Cerebellar nuclear complex (tissue), 1 donor: ENCODE data around the gene ARHGEF6.

Experiments
- DNase-seq, 2 experiments: peaks; one replicate each; lab custom pipeline; 2025; lab: John Stamatoyannopoulos, UW

ARHGEF6 gene

DNA sequence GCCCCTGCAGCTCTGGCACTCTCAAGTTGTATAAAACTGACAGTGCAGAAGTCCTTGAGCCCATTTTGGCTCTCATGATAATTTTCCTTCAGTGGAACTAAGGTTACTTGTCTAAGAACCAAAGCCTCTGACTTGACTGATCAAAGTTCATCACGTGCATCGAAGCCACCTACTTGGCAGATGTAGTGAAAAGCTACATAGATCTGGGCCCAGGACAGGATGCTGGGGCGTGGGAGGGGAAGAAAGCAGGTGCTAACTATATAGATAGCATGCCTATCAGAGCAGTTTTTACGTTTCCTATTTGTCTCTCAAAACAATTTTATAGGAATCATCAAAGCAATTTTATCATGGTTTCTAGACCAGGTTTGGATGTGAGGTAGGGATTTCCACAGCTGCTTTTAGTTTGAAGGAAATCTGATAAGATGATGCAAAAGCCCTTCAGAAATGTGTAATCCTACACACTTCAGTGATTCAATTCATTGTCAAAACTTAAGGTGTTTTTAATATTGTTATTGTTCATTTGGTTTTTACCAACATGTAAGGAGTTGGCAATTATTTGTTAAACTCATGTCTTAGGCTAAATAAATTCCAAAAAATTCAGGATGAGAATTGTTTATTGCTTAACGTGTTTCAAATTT, 134.0 kb downstream of the ARHGEF6 start:
- no peak for DNase-seq

GRCh38 chrX:136643243-136643642, 137.5 kb downstream of the ARHGEF6 start:
- no peak for DNase-seq

DNA sequence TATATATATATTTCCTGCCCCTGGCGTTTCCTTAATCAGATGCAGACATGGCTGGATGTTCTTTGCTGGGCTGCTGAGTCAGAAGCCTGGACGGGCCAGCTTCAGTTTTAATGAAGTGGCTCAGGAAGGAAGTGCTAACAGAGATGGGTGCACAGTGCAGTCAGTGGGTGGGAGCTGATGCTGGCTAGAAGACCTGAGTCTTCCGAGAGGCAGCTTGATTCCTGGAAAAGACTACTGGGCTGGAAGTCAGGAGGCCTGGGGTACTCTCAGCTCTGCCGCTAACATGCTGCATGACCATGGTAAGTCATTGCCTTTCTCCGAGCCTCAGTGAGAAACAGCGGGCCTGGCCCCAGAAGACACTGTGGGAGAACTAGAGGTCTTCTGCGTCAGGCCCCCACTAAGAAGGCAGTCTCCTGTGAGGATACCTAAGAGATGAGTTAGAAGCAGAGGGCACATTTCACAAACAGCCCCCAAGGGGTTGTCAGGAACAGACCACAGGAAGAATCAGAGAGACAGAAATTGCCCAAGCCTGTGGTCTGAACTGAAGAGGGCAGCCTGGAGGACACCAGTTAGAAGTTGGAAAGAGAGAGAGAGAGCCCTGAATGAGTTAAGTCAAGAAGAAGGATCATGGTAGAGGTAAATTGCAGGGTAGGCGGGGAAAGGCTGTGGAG, 141.1 kb downstream of the ARHGEF6 start:
- DNase-seq, result no peak

DNA sequence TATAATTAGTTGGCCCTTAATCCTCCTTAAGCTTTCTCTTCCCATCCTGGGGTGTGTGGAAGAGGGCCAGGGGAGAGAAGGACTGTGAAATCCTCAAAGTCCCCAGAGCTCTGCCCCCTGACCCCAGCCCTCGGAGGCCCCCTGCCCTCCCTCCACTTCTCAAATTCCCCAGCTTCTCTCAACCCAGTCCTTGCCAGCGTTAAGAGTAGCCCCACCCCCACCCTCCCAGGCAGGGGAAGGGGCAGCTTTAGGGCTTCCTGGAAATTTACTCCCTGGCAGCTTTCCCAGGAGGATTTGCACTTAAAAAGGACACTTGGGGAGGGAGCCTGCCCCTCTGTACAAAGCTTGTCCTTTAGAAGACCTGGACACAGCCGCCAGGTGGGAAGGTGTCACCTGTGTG, 144.6 kb downstream of the ARHGEF6 start:
- DNase-seq, result no peak

DNA sequence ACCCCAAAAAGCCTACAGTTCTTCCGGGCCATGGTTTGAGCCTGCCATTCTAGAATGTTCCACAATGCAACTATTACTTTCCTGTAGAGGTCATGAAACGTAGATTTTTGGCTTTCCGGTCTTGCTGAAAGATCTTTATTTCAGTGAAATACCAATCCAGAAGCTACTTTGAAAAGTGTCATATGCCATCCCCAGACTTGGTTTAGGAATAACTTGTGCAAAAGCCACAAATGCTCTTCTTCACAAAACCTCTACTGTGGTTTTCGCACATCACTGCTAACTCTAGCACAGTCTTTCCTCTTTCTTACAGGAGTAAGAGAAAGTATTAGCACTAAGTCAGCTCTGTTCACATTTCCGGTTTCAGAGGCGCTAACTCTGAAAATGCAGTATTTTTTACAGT, 145.5 kb downstream of the ARHGEF6 start:
- DNase-seq, result no peak

DNA sequence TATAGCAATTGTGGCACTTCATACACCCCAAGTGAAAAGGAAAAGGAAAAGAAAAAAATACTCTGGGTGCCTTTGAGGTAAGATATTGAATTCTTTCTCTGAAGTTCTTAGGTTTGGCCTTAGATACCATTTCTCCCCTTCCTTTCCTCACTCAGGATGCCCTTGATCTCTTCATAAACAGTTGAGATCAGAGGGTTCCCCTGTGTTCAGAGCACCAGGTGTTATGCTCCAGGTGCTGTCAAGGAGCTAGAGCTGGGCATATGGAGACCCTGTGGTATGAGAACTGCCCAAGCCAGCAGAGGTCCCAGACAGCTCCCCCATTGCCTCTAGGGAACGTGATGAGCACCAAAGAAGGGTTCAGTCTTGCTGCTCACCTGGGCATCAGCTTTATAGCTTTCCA, 149.9 kb downstream of the ARHGEF6 start:
- no peak for DNase-seq

DNA sequence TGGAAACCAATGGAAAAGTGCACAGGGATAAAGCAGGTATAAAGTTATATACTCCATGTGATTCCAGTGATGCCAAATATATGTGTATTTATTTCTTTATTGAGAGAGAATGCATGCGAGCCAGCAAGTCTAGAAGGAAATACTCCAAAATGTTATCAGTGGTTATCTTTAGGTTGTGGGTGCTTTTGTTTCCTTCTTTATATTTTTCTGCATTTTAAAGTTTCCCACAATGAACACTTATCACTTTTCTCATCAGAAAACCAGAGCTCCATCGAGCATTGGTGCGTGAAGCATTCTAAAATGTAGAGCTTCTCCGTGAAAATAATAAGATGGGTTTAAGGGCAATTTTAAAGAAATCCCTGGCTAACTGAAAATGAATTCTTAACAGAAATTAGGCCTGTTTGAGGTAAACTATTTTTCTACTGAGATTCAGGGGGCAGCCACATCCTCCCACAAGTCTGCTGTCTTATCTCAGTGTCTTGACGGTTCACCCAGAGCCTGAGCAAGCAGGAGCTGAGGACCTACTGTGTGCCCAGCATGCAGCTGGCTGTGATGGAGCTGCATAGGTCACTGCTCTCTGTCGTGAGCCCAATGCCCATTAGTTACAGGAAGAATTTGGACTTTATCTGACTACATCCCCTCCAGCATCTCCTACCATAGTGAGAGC, 151.5 kb downstream of the ARHGEF6 start:
- no peak for DNase-seq

GRCh38 chrX:136627409-136627808, 153.3 kb downstream of the ARHGEF6 start:
- no peak for DNase-seq

- DNase-seq, result no peak
These were observed 153.8 kb downstream of the ARHGEF6 start for GRCh38 chrX:136626891-136627290.

DNA sequence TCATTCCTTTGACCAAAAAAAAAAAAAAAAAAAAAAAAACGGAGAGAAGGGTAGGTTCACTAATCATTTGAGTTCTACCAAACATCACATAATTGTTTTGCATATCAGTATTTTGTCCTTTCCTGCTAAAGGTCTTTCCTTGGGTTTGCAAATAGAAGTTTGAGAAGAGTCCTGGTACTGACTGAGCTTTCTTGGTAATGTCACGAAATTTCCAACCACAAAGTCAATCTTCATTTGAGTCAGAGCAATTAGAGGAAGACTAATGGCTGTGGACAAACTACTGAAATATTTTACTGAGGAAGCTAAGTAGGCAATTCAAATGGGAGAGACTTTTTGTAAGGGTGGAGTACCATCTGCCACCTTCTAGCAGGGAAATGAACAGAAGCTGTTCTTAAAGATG, 154.5 kb downstream of the ARHGEF6 start:
- no peak for DNase-seq

DNA sequence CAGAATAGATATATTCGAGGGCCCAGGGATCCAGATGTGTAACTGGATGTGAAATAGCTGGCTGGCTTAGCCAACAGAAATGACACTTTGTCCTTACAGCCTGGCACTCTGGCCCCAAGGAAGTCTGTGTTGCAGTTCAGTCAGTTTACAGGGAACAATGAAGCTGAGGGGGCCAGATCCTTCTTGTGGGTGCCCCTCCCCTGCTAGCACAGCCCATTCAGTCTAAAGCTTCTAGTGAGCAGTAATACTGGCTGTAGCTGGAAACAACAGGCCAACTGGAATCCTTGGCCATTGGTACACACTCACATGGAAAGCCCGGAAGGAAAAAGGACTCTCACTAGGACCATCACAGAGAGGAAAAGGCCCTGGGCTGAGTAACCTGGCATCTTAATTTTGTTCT, 155.5 kb downstream of the ARHGEF6 start:
- DNase-seq, result no peak

GRCh38 chrX:136623396-136623795, 157.3 kb downstream of the ARHGEF6 start:
- DNase-seq, result no peak

DNA sequence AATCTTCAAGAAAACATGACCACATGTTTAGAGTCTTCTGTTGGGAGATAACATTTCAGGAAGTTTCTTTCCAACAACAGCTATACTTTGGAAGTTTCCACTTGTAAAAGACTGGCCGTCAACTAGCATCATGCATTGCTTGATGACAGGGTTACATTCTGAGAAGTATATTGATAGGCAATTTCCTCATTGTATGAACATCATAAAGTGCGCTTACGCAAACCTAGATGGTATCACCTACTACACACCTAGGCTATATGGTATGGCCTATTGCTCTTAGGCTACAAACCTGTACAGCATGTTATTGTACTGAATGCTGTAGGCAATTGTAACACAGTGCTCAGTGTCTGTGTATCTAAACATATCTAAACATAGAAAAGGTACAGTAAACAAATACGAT, 158.2 kb downstream of the ARHGEF6 start:
- no peak for DNase-seq

DNA sequence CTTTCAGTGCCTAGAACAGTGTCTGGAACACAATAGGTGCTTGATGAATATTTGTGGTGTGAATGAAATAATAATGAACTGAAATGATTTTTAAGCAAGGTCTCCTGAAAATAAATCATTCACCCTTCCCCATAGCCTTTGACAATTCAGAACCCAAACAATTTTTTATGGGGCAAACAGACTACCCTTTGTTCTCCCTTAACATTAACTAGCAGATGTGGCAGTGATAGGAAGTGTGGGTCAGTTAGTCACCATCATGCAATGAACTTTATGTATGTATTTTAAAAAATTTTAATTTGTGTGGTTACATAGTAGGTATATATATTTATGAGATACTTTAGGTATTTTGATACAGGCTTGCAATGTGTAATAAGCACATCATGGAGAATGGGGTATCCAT, 160.0 kb downstream of the ARHGEF6 start:
- no peak for DNase-seq

DNA sequence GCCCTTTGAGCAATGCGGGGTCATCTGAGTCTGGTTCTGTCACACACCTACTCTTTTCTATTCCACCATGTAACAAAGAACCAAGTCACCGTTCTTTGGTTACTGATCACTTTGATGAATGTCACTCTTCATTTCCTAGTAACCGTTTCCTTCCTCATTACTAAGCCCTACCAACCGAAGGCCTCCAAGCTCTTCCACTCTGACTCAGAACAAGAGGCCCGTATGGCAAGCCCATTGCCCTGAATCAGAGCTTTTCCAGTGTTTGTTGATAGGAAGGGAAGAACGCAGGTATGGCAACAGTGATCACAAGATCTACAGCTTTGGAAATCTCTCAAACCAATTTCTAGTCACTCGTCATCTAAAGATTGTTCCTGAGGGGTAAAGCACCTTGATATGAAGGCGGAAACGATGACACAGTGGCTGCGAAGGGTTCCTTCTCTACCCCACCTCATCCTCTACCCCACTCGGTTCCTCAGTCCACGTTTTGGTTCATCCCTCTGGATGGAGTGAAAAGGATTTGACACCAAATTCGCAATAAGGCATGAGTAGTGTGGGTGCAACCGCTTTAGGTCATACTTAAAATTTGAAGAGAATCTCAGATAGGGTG, 160.7 kb downstream of the ARHGEF6 start:
- DNase-seq, result no peak

DNA sequence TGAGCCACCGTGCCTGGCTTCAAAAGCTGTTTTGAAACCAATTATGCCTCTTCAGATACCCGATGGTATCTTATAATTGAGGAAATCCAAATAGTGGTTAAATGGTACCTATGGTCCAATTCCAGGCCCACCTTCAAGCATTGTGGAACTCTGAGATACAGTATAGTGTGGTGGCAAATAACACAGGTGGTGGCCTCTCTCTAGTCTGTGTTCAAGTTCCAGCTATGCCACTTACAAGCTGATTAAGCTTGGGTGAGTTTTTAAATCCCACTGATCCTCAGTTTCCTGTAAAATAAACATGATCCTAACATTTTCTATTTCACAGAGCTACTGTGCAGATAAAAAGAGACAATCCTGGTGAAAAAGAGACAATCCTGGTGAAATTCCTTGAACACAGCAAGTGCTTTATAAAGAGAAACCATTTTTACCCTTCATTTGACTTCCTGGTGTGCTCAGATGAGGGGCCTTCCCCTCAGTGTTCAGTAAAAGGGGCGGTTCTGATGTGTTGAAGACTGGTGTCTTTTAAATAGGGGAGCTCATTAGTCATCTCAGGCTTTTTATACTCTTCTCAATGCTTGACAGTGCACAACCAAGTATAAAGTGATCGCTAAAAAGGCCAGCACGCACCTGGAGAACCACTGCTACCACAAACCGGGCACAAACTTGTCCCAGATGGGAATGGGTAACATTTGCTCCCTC, 163.6 kb downstream of the ARHGEF6 start:
- DNase-seq, result no peak
